Neural progenitor cell (in vitro differentiated cells): ENCODE results near the gene PGAM5. TPM values are rescaled to one million over a fixed set of nuclear protein-coding genes. Genes with fewer than 3 reads are reported as not detected.

Experiments
- DNase-seq: peaks from one replicate; pipeline ENCODE4 v3.0.0-alpha.2; 2016; ENCODE audit warnings: low spot score
- H2AFZ ChIP-seq: fragments of 200-600 bp; sonication (generic); replicated peaks from 2 replicates; pipeline ENCODE4 v1.6.1; 2016; ENCODE audit warnings: antibody characterized with exemption
- H3F3A ChIP-seq: fragments of 200-600 bp; sonication (generic); 2 replicates; pipeline ENCODE4 v1.6.1; 2016; ENCODE audit warnings: antibody characterized with exemption, low read depth
- H3K27ac ChIP-seq: fragments of 200-600 bp; sonication (generic); 2 replicates; pipeline ENCODE4 v1.5.1; 2016; ENCODE audit warnings: mild to moderate bottlenecking
- H3K27me3 ChIP-seq: fragments of 200-600 bp; sonication (generic); 2 replicates; pipeline ENCODE4 v1.6.1; 2016; ENCODE audit warnings: mild to moderate bottlenecking, moderate library complexity
- H3K36me3 ChIP-seq: fragments of 200-600 bp; sonication (generic); 2 replicates; pipeline ENCODE4 v1.5.1; 2016
- H3K4me1 ChIP-seq: fragments of 200-600 bp; sonication (generic); 2 replicates; pipeline ENCODE4 v1.6.1; 2016; ENCODE audit warnings: mixed run types
- H3K4me2 ChIP-seq: fragments of 200-600 bp; sonication (generic); 2 replicates; pipeline ENCODE4 v1.6.1; 2016
- H3K4me3 ChIP-seq: fragments of 200-600 bp; sonication (generic); 2 replicates; pipeline ENCODE4 v1.5.1; 2016
- H3K79me2 ChIP-seq: fragments of 200-600 bp; sonication (generic); 2 replicates; pipeline ENCODE4 v1.6.1; 2016; ENCODE audit warnings: low read depth
- H3K9ac ChIP-seq: fragments of 200-600 bp; sonication (generic); 2 replicates; pipeline ENCODE4 v1.6.1; 2016
- H3K9me3 ChIP-seq: fragments of 200-600 bp; sonication (generic); 2 replicates; pipeline ENCODE4 v1.5.1; 2016; ENCODE audit warnings: low read depth
- H4K20me1 ChIP-seq: fragments of 200-600 bp; sonication (generic); 2 replicates; pipeline ENCODE4 v1.6.1; 2016; ENCODE audit warnings: low read depth
- H3K27ac Mint-ChIP-seq: 3 replicates; pipeline ENCODE4 v1.8.0; 2021; ENCODE audit warnings: mixed read lengths
- H3K27me3 Mint-ChIP-seq: 2 replicates; pipeline ENCODE4 v1.8.0; 2022; ENCODE audit warnings: low read depth, mild to moderate bottlenecking, inconsistent platforms, moderate library complexity, mixed read lengths; ENCODE audit not compliant: insufficient read depth
- H3K36me3 Mint-ChIP-seq: 3 replicates; pipeline ENCODE4 v1.8.0; 2021; ENCODE audit warnings: mixed read lengths
- H3K4me1 Mint-ChIP-seq: 3 replicates; pipeline ENCODE4 v1.8.0; 2021; ENCODE audit warnings: mixed read lengths
- H3K4me3 Mint-ChIP-seq: 3 replicates; pipeline ENCODE4 v1.8.0; 2021; ENCODE audit warnings: mild to moderate bottlenecking, moderate library complexity, mixed read lengths
- H3K9me3 Mint-ChIP-seq: 3 replicates; pipeline ENCODE4 v1.8.0; 2020; ENCODE audit warnings: mixed read lengths
- CTCF ChIP-seq: fragments of 200-600 bp; sonication (generic); IDR thresholded peaks from 2 replicates; pipeline ENCODE4 v1.5.1; 2017; ENCODE audit warnings: antibody characterized with exemption, mild to moderate bottlenecking
- EZH2 ChIP-seq: fragments of 200-600 bp; sonication (generic); IDR thresholded peaks from 2 replicates; pipeline ENCODE4 v1.6.1; 2017; ENCODE audit warnings: antibody characterized with exemption, mild to moderate bottlenecking, moderate library complexity
- EZH2phosphoT487 ChIP-seq: fragments of 200-600 bp; sonication (generic); IDR thresholded peaks from 2 replicates; pipeline ENCODE4 v1.6.1; 2017; ENCODE audit warnings: antibody characterized with exemption
- total RNA-seq: library from RNA; depleted of rRNA; stranded (reverse); fragments of >200 nt; gene quantifications from 2 replicates; pipeline ENCODE4 v1.2.3, GENCODE V29; 2015; ENCODE audit warnings: low replicate concordance

The PGAM5 gene
- total RNA-seq, 1 donor from 2014 or later: 41.3 TPM

GRCh38 chr12:132726386-132726785 is 15.7 kb downstream of the PGAM5 start:
- Mint-ChIP-seq H3K4me1 (no peaks in the 10 kb centered on the region), H3K36me3 (peaks cover 46% of the 10 kb centered on the region), H3K9me3 (peaks cover 3% of the 10 kb centered on the region), H3K4me3 (no peak overlapping the region), H3K27me3 (peaks cover 7% of the 10 kb centered on the region), H3K27ac (no peak overlapping the region)
- Histone ChIP-seq H3K9me3 (no peaks in the 10 kb centered on the region), H3K4me3 (no peak overlapping the region), H3K9ac (no peak overlapping the region), H3K4me2 (no peak overlapping the region), H3K27ac (no peak overlapping the region), H3K36me3 (peaks cover 3% of the 10 kb centered on the region), H3K79me2 (no peaks in the 10 kb centered on the region), H4K20me1 (no peaks in the 10 kb centered on the region), H2AFZ (no peak overlapping the region), H3K27me3 (no peaks in the 10 kb centered on the region), H3F3A (peaks cover 10% of the 10 kb centered on the region), H3K4me1 (no peaks in the 10 kb centered on the region)
- TF ChIP-seq EZH2: no peak
- no peak for TF ChIP-seq CTCF
- no peak for TF ChIP-seq EZH2phosphoT487
- DNase-seq: no peak

- H3K9me3 ChIP-seq: no peaks in the 10 kb centered on the region
- TF ChIP-seq CTCF (no peak), EZH2phosphoT487 (no peak), EZH2 (no peak)
- Mint-ChIP-seq H3K27me3 (peaks cover 7% of the 10 kb centered on the region), H3K4me3 (no peak overlapping the region), H3K27ac (no peak overlapping the region), H3K9me3 (peaks cover 3% of the 10 kb centered on the region), H3K4me1 (no peaks in the 10 kb centered on the region), H3K36me3 (peaks cover 49% of the 10 kb centered on the region)
- no peak overlapping the region for H3K4me3 ChIP-seq
- H2AFZ ChIP-seq: no peak overlapping the region
- DNase-seq: no peak
- no peaks in the 10 kb centered on the region for H4K20me1 ChIP-seq
- H3K27me3 ChIP-seq: no peaks in the 10 kb centered on the region
- H3K36me3 ChIP-seq: peaks cover 6% of the 10 kb centered on the region
- no peaks in the 10 kb centered on the region for H3K79me2 ChIP-seq
- no peak overlapping the region for H3K27ac ChIP-seq
- no peaks in the 10 kb centered on the region for H3K4me1 ChIP-seq
- H3K4me2 ChIP-seq: no peak overlapping the region
- H3K9ac ChIP-seq: no peak overlapping the region
- peaks cover 10% of the 10 kb centered on the region for H3F3A ChIP-seq
Measured at GRCh38 chr12:132727091-132727794, 16.6 kb downstream of the PGAM5 start.

- no peaks in the 10 kb centered on the region for H3K79me2 ChIP-seq
- H2AFZ ChIP-seq: no peak overlapping the region
- peaks cover 10% of the 10 kb centered on the region for H3F3A ChIP-seq
- no peak overlapping the region for H3K4me2 ChIP-seq
- Mint-ChIP-seq H3K27me3 (peaks cover 9% of the 10 kb centered on the region), H3K9me3 (peaks cover 3% of the 10 kb centered on the region), H3K4me1 (no peaks in the 10 kb centered on the region), H3K4me3 (no peak overlapping the region), H3K36me3 (peaks cover 57% of the 10 kb centered on the region), H3K27ac (no peak overlapping the region)
- no peaks in the 10 kb centered on the region for H3K9me3 ChIP-seq
- H3K4me1 ChIP-seq: no peaks in the 10 kb centered on the region
- no peak for DNase-seq
- H3K9ac ChIP-seq: no peak overlapping the region
- H3K4me3 ChIP-seq: no peak overlapping the region
- TF ChIP-seq EZH2phosphoT487: no peak
- TF ChIP-seq EZH2: no peak
- no peak for TF ChIP-seq CTCF
- peaks cover 6% of the 10 kb centered on the region for H3K36me3 ChIP-seq
- no peaks in the 10 kb centered on the region for H4K20me1 ChIP-seq
- H3K27me3 ChIP-seq: no peaks in the 10 kb centered on the region
- H3K27ac ChIP-seq: no peak overlapping the region
Measured at GRCh38 chr12:132728502-132728901, 17.9 kb downstream of the PGAM5 start.
